GM12873 (cell line): ENCODE results near the gene PTK6.

Experiments used
- CTCF ChIP-seq: IDR thresholded peaks from 2 replicates; pipeline ENCODE4 v1.5.1; 2012; ENCODE audit warnings: low read depth, mild to moderate bottlenecking, moderate library complexity, low read length, control low read depth; ENCODE audit not compliant: insufficient read depth; ENCODE audit errors: missing control alignments

The PTK6 gene

GRCh38 chr20:63497138-63497945, 39.8 kb downstream of the PTK6 start:
- TF ChIP-seq CTCF = no peak

- TF ChIP-seq CTCF = no peak
These were observed 40.5 kb downstream of the PTK6 start for GRCh38 chr20:63496596-63497120.

- TF ChIP-seq CTCF = peak; percentile 90
These were observed 41.2 kb downstream of the PTK6 start for GRCh38 chr20:63495741-63496595.

- no peak for TF ChIP-seq CTCF
These were observed 41.9 kb downstream of the PTK6 start for GRCh38 chr20:63495167-63495720.

- TF ChIP-seq CTCF = no peak
These were observed 42.6 kb downstream of the PTK6 start for GRCh38 chr20:63494420-63495166.

GRCh38 chr20:63494084-63494419, 43.1 kb downstream of the PTK6 start:
- no peak for TF ChIP-seq CTCF

- no peak for TF ChIP-seq CTCF
These were observed 43.6 kb downstream of the PTK6 start for GRCh38 chr20:63493563-63494020.
